Right hindlimb (tissue), 1 donor: ENCODE data around the gene NIT1.
A peak's percentile ranks its signal among the peaks of the same experiment; 100 is the strongest.

Source experiments
- DNase-seq: peaks from one replicate; pipeline ENCODE4 v3.0.0-alpha.2; 2018

The NIT1 gene

GRCh38 chr1:161084597-161084988, 33.3 kb upstream of the NIT1 start:
- no peak for DNase-seq

- DNase-seq, result no peak
Measured at GRCh38 chr1:161085165-161085564, 32.7 kb upstream of the NIT1 start.

DNA sequence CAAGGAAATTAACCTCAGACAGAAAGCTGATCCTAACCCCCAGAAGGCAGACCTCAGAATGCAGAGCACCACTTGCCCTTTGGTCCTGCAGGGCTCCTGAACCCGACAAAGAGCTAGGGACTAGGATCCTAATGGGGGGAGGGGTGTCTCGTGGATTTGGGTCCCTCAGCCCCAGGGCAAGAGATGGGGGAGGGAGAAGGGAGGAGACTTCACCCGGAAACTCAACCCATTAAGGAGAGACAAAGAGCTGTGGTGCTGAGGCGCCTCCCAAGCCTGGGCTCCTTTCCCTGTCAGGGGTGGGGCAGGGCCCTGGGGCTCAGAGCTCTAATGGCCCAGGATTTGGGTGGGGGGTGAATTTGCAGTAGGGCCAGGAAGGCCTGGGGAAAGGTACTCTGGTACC, 31.4 kb upstream of the NIT1 start:
- no peak for DNase-seq

- DNase-seq, result no peak
Measured at GRCh38 chr1:161088587-161089110, 29.3 kb upstream of the NIT1 start.

DNA sequence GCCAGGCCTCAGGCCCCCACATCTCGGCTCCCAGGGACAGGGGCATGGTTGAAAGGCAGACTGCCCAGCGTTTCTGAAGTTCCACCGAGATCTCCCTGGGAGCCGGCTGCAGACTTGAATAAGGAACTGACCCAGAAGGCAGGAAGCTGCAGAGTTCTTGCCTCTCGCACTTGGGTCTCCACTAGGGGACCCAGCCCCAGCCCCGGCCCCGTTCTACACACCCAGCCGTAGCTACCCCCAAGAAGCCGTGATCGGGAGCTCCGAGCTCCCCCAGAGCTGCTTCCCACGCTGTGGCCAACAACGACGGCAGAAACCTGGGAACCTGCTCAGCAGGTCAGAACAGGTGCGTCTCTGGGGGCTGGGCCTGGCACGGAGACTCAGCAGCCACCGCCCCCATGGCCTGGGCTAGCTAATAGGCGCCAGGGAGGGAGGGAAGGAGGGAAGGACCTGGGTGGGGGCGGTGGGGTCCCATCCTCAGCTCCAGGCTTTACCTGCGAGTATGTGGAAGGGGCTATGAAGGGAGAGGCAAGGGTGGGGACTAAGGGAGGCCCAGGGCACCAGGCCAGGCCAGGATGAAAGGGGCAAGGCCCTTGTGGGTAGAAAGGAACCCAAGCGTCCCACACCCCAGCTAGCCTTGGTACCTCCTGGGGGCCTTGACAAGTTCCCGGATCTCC, 28.5 kb upstream of the NIT1 start, which contains the start of gene NECTIN4:
Gene NECTIN4, minus strand, starts transcription at position 308 of the 674 bp plus-strand sequence. Its CDS starts 262 bp downstream, at position 46.
- DNase-seq, result no peak

DNA sequence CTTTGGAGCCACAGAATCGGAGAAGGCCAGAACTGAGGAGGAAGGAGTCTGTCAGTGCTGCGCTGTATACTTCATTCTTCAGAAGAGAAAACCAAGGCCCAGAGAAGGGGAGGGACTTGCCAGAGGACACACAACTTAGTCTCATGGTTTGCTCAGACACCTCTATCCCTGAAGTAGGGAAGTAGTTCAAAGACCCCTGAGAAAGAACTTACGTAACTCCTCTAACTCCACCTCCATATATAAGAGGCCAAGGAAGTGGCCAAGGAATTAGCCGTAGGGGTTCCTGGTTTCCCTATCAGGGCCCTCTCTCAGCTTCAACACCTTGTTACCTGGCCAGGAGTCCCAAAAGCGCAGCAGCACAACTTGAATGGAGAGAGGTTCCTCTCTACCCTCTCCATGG, 28.0 kb upstream of the NIT1 start:
- no peak for DNase-seq

DNA sequence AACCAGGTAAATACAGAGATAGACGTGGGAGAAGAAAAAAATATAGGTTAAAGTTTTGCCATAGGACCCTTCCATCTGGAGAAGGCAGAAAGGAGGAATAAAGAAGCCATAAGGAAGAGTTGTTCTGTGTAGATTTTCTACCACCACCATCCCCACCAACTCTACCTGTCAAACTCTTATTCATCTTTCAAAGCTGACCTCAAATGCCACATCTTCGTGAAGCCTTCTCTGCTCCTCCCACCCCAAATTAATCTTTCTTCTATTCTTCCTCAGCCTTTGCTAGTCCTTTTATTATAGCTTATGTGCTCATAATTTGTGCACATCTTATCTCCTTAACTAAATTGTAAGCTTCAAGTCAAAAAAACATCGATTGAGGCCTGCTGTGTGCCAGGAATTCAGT, 27.3 kb upstream of the NIT1 start:
- no peak for DNase-seq

DNA sequence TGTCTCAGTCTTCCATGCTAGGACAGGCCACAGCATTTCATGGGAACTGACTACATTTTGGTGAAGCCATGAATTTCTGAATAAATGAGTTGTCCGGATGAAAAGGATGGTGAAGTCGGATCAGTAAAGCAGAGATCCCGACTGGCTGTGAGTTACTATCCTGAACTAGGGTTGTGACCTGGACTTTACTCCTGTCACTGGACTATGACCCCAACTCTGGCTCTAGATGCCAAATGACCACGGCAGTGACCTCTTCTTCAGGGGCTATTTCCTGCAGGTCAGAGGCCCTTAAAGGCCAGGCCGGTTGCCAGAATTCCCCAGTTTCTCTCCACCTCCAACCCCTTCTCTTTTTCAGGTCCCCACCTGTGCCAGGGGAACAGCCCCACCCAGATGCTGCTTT, 26.8 kb upstream of the NIT1 start:
- no peak for DNase-seq

- DNase-seq, result no peak
Measured at GRCh38 chr1:161091796-161092507, 26.0 kb upstream of the NIT1 start.

GRCh38 chr1:161092621-161093028, 25.3 kb upstream of the NIT1 start:
- DNase-seq, result no peak

GRCh38 chr1:161094481-161094880, 23.4 kb upstream of the NIT1 start:
- DNase-seq, result no peak

DNA sequence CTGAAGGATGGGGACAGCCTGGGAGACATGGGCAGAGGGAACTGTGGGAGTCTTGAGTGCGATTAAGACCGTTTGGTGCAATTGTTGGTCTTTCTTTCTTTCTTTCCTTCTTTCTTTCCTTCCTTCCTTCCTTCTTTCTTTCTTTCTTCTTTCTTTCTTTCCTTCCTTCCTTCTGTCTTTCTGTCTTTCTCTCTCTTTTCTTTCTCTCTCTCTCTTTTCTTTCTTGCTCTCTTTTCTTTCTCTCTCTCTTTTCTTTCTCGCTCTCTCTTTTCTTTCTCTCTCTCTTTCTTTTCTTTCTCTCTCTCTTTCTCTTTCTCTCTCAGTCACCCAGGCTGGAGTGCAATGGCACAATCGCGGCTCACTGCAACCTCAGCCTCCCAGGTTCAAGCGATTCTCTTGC, 22.7 kb upstream of the NIT1 start:
- no peak for DNase-seq

- DNase-seq, result no peak
Measured at GRCh38 chr1:161096015-161096414, 21.9 kb upstream of the NIT1 start.

GRCh38 chr1:161096530-161096929, 21.4 kb upstream of the NIT1 start:
- peak; percentile 70 for DNase-seq

GRCh38 chr1:161098210-161099068, 19.5 kb upstream of the NIT1 start, which contains the start of gene KLHDC9:
KLHDC9 (plus strand) TSS chr1:161098361; CDS start chr1:161098536, 175 bp downstream.
- DNase-seq, result peak; percentile 81

DNA sequence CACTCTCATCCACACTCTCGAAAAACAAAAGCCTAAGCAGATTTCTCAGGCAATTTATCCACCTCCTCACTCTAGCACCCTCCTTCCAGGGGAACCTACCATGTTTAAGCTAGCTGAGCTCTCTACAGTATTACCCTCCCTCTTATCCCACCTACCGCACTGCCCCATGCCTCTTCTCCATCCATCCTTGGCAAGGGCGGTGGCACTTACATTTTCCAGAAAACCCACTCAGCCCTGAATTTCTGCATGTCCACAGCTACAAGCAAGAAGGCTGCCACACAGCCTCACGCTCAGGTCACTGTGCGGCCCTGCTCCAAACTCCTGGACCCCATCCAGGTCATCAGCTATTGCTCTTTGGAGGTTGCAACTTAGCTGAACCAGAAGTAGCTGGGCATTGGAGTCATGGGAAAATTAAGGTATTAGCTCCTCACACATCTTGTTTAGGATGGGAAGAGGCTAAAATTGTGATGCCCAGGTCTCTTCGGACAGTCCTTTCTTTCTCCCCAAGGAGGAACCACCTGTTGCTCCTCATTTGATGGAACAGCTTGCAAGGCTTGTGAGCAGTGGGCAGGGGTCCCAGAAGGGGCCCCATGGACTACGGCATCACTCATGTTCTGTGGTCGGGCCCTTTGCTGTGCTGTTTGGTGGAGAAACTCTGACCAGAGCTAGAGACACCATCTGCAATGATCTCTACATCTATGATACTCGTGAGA, 18.7 kb upstream of the NIT1 start:
- no peak for DNase-seq

DNA sequence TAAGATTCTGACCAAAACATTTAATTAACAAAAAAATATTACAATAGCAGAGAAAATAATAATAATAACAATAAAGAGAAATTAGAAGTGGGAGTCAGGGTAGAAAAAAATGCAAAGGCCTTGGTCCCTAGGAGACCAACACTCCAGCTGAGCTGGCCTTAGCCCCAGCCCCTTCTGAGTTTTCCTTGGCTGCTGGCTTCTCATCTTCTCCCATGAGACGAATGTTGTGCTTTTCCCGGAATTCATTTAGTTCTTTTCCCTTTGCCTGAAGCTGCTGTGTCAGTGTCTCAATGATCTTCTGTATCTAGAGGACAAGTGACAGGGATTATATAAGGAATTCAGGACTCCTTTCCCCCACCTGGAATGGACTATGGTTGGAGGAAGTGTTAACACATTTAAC, 17.3 kb upstream of the NIT1 start:
- DNase-seq, result no peak

DNA sequence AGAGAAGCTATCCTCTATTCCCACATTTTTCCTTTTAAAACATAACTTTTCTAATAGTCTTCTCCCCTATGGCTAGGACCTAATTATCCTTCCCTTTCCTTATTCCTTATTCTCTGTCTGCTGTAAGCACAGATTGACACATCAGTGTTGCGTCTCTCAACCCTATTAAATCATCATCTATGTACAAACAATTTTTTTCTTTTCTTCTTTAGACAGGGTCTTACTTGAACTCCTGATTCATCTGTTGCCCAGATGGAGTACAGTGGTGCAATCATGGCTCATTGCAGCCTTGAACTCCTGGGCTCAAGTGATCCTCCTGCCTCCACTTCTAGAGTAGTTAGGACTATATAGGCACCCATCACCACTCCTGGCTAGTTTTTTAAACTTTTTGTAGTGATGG, 11.5 kb upstream of the NIT1 start:
- no peak for DNase-seq

DNA sequence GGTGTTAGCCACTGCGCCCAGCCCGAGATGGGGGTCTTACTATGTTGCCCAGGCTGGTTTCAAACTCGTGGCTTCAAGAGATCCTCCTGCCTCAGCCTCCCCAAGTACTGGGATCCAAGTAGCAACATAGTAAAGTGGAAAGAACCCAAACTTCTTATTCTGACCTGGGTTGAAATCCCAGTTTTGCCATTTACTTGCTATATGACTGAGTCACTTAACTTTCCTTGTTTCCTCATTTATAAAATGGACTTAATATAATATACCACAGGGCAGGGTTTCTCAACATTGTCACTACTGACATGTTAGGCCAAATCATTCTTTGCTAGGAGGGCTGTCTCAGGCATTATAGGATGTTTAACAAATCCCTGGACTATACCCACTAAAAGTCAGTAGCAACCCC, 6.8 kb upstream of the NIT1 start:
- DNase-seq, result no peak

DNA sequence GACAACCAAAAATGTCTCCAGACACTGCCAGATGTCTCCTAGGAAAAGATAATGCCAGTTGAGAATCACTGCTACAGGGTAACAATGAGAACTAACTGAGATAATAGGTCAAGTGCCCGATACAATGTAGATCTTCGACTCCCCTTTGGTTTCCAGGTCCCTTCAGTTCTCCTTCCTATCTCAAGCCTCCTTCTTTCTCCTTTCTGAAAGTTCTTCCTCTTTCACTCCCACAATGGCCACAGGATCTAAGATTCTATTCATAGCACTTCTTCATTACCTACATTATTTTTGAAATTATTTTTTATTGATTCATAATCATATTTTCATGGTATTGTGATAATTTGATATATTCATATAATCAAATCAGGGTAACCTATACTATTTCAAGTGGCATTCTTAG, 6.4 kb upstream of the NIT1 start:
- DNase-seq, result no peak

- no peak for DNase-seq
Measured at GRCh38 chr1:161113915-161114314, 4.0 kb upstream of the NIT1 start.

- DNase-seq, result no peak
Measured at GRCh38 chr1:161114556-161114955, 3.3 kb upstream of the NIT1 start.
